Peyer's patch (tissue), 4 donors: ENCODE results near the gene GLIS2.

Experiments used
- CTCF ChIP-seq, 6 experiments: fragments of 450-650 bp in 4 of 6; fragments of 200-600 bp in 2 of 6; sonication (generic) in 1 of 6; IDR thresholded peaks; one replicate each; pipeline ENCODE4 v1.5.1; 2017 to 2019; ENCODE audit warnings: antibody characterized with exemption in 6 of 6, mild to moderate bottlenecking in 3 of 6, moderate library complexity in 1 of 6
- POLR2A ChIP-seq, 2 donors: fragments of 450-650 bp; IDR thresholded peaks; one replicate each; pipeline ENCODE4 v1.5.1; 2017; ENCODE audit warnings: antibody characterized with exemption in 2 of 2, mild to moderate bottlenecking in 2 of 2, moderate library complexity in 2 of 2

- no peak for TF ChIP-seq CTCF (IDR thresholded peaks at IDR 0.05)
- no peak for TF ChIP-seq POLR2A (IDR thresholded peaks at IDR 0.05)
Observed at GRCh38 chr16:4339455-4339854, 23.6 kb downstream of the GLIS2 start.
